Left ventricle myocardium inferior (tissue), 1 donor: ENCODE measurements around the gene MRPS24. TPM values are rescaled to one million over a fixed set of nuclear protein-coding genes. Genes with fewer than 3 reads are reported as not detected.

Experiments
- DNase-seq: peaks from one replicate; pipeline ENCODE4 v3.0.0-alpha.2; 2020
- H3K27ac ChIP-seq: fragments of 200-600 bp; replicated peaks from 2 replicates; pipeline ENCODE4 v1.8.0; 2021
- H3K27me3 ChIP-seq: fragments of 200-600 bp; 2 replicates; pipeline ENCODE4 v1.8.0; 2021; ENCODE audit warnings: low read depth
- H3K36me3 ChIP-seq: fragments of 200-600 bp; 2 replicates; pipeline ENCODE4 v1.8.0; 2021
- H3K4me1 ChIP-seq: fragments of 200-600 bp; 2 replicates; pipeline ENCODE4 v1.8.0; 2021
- H3K4me3 ChIP-seq: fragments of 200-600 bp; 2 replicates; pipeline ENCODE4 v1.8.0; 2021; ENCODE audit warnings: mild to moderate bottlenecking, moderate library complexity
- H3K9me3 ChIP-seq: fragments of 200-600 bp; replicated peaks from 2 replicates; pipeline ENCODE4 v1.8.0; 2021
- intact Hi-C: fragments of 100-400 bp; cut with micrococcal nuclease; formaldehyde crosslinking; loops from one replicate; pipeline ENCODE4 v1.11.0; 2022
- total RNA-seq: library from RNA; stranded (reverse); fragmentation: NEBNext Ultra II Directional; extraction: Animal tissue kit (Norgen Biotek cat#: 25700); gene quantifications from one replicate; pipeline ENCODE4 v1.2.1, GENCODE V29; 2021
- TF ChIP-seq, protein P1 (sequence below): fragments of 200-600 bp; IDR thresholded peaks from 2 replicates; pipeline ENCODE4 v1.8.0; 2021; ENCODE audit warnings: antibody characterized with exemption, mild to moderate bottlenecking, borderline replicate concordance
- donor health status: DM: no; HTN: yes; CAD: no; lungs with severe emphysema.

The MRPS24 gene
- total RNA-seq, 1 donor from 2014 or later, result 167 TPM

- H3K4me1 ChIP-seq, result peaks cover 63% of the 10 kb centered on the region
- no peaks in the 10 kb centered on the region for H3K27me3 ChIP-seq
- no peak overlapping the region for H3K27ac ChIP-seq
- no peak overlapping the region for H3K4me3 ChIP-seq
- TF ChIP-seq, protein P1, sequence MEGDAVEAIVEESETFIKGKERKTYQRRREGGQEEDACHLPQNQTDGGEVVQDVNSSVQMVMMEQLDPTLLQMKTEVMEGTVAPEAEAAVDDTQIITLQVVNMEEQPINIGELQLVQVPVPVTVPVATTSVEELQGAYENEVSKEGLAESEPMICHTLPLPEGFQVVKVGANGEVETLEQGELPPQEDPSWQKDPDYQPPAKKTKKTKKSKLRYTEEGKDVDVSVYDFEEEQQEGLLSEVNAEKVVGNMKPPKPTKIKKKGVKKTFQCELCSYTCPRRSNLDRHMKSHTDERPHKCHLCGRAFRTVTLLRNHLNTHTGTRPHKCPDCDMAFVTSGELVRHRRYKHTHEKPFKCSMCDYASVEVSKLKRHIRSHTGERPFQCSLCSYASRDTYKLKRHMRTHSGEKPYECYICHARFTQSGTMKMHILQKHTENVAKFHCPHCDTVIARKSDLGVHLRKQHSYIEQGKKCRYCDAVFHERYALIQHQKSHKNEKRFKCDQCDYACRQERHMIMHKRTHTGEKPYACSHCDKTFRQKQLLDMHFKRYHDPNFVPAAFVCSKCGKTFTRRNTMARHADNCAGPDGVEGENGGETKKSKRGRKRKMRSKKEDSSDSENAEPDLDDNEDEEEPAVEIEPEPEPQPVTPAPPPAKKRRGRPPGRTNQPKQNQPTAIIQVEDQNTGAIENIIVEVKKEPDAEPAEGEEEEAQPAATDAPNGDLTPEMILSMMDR, result no peak
- H3K9me3 ChIP-seq, result no peaks in the 10 kb centered on the region
- H3K36me3 ChIP-seq, result peaks cover 16% of the 10 kb centered on the region
- intact Hi-C loops, result no loop called here
- DNase-seq, result no peak
Measured at GRCh38 chr7:43891069-43891955, 22.0 kb upstream of the MRPS24 start.

DNA sequence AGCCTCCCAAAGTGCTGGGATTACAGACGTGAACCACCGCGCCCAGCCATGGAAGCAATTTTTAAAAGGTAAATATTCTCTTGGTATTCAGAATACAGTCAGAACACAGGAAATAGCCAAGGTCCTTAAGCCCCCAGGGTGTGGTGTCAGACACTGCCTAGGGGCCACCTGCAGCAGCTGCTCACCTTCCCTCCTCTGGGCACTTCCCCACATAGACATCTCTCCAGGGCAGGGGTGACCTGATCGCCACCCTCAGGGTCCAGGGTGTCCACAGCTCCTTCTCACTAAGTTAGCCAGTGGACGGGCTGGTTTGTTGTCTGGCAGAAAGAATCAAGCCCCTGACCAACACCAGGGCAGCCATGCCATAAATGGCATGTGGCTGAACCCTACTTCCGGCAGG is 21.2 kb upstream of the MRPS24 start:
- TF ChIP-seq, protein P1, result no peak
- Histone ChIP-seq H3K4me1 (peaks cover 63% of the 10 kb centered on the region), H3K9me3 (no peaks in the 10 kb centered on the region), H3K27ac (no peak overlapping the region), H3K27me3 (no peaks in the 10 kb centered on the region), H3K36me3 (peaks cover 24% of the 10 kb centered on the region), H3K4me3 (no peak overlapping the region)
- DNase-seq, result no peak
- intact Hi-C loops, result no loop called here

- Histone ChIP-seq H3K27ac (no peak overlapping the region), H3K4me1 (peaks cover 59% of the 10 kb centered on the region), H3K36me3 (peaks cover 33% of the 10 kb centered on the region), H3K9me3 (no peaks in the 10 kb centered on the region), H3K4me3 (no peak overlapping the region), H3K27me3 (no peaks in the 10 kb centered on the region)
- intact Hi-C loops, result no loop called here
- no peak for DNase-seq
- TF ChIP-seq, protein P1, result no peak
Measured at GRCh38 chr7:43888993-43889945, 20.0 kb upstream of the MRPS24 start.

DNA sequence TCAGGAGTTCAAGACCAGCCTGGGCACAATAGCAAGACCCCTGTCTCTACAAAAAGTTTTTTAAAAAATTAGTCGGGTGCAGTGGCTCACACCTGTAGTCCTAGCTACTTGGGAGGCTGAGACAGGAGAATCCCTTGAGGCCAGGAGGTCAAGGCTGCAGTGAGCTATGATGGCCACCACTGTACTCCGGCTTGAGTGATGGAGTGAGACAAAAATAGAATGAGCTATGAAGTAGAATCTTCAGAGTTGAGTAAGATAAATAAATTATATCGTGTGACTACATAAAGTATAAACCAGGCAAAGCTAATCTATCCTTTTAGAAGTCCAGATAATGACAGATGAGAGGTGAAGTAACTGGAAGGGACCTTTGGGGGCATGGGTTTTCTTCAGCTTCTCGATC is 15.3 kb upstream of the MRPS24 start:
- Histone ChIP-seq H3K4me3 (no peak overlapping the region), H3K9me3 (no peaks in the 10 kb centered on the region), H3K36me3 (peaks cover 70% of the 10 kb centered on the region), H3K4me1 (peaks cover 38% of the 10 kb centered on the region), H3K27ac (no peak overlapping the region), H3K27me3 (no peaks in the 10 kb centered on the region)
- intact Hi-C loops, result no loop called here
- TF ChIP-seq, protein P1, result no peak
- no peak for DNase-seq

GRCh38 chr7:43884209-43884608 is 14.9 kb upstream of the MRPS24 start:
- Histone ChIP-seq H3K4me3 (no peak overlapping the region), H3K27me3 (no peaks in the 10 kb centered on the region), H3K4me1 (peaks cover 38% of the 10 kb centered on the region), H3K9me3 (no peaks in the 10 kb centered on the region), H3K36me3 (peaks cover 73% of the 10 kb centered on the region), H3K27ac (no peak overlapping the region)
- no peak for DNase-seq
- TF ChIP-seq, protein P1, result no peak
- intact Hi-C loops, result no loop called here
